GM18907 (cell line): ENCODE data around the gene ISG20L2.

Source experiments
- ATAC-seq: cut with Tn5 transposase; IDR thresholded peaks from one replicate; pipeline ENCODE4 v1.9.1; 2021; ENCODE audit warnings: mild to moderate bottlenecking, moderate library complexity; ENCODE audit not compliant: unreplicated experiment

Gene ISG20L2

DNA sequence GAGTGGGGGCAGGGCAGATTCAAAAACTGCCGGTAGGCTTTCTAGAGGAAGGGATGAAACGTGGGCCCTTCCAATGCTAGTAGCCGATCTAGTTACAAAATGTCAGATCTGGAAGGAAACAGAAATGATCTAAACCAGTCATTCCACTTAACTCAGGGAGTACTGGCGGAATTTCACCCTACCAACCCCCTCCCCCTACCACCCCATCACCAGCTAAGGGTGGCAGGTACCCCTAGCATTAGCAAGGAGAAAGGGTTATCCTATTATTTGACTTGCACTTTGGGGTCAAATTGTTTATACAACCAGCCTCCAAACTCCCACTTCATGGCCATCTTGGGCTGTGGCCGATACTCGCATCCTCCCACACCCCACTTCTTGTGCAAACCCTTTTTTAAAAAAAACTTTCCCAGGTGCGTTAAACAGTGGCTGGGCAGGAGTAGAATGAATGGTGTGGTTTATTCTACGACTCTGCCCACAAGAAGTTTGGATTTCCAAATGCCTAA lies 13.0 kb upstream of the ISG20L2 start:
- no peak for ATAC-seq

DNA sequence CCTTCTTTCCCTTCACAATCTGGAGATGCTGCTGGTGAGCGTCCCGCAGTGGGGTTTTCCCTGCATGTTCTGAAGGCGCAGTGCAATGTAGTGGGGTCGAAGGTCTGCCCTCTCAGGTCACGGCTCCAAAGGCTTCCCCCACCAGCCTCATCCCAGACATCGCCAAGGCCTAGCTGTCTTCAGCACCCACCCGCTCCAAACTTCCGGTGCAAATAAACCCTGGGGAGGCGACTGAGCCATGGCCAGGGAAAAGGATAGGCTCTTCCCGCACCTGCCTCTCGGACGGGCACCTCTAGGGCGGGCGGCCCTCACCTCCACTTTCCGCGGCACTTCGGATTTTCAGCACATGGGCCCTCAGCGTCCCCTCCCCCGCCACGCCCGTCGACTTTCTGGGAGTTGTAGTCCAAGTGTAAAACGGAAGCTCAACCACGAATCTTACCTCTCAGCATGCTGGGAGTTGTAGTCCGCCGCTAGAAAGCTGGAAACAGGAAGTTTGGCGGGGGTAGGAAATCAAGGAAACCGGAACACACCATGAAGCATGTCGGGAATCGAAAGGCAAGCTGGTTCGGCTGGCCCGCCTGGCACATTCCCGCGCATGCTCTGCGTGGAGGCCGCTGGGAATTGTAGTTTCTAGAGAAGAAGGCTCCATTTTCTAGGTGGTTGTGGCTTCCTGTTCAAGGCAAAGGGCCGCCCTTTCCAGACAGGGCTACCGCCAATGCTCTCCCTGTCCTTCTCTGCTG lies 12.3 kb upstream of the ISG20L2 start, which contains the start of gene MRPL24:
Gene MRPL24 (minus strand): TSS at position 348 of the 740 bp plus-strand sequence. CDS start 2,384 bp downstream, outside the sequence.
- peak; percentile 79 for ATAC-seq

GRCh38 chr1:156740237-156740740 lies 11.7 kb upstream of the ISG20L2 start:
- ATAC-seq = no peak

- no peak for ATAC-seq
Measured at GRCh38 chr1:156738916-156739315, 10.3 kb upstream of the ISG20L2 start.

DNA sequence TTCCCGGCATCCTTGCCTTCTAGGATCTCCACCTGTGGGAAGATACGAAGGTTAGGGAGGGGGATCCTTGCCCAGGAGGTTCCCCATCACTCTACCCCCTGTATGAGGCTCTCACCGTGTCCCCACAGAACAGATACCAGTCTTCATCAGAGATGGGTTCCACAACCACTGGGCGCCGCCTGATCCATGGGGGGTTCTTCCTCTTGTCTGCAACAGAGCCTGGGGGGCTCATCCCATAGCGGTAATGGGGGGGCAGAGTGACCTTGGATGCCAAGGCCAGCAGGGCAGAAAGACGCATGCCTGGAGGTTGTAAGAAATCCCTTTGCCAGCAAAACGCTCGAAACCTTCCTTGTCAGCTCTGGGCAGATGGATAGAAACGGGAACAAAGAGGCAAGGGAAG lies 9.8 kb upstream of the ISG20L2 start:
- no peak for ATAC-seq

DNA sequence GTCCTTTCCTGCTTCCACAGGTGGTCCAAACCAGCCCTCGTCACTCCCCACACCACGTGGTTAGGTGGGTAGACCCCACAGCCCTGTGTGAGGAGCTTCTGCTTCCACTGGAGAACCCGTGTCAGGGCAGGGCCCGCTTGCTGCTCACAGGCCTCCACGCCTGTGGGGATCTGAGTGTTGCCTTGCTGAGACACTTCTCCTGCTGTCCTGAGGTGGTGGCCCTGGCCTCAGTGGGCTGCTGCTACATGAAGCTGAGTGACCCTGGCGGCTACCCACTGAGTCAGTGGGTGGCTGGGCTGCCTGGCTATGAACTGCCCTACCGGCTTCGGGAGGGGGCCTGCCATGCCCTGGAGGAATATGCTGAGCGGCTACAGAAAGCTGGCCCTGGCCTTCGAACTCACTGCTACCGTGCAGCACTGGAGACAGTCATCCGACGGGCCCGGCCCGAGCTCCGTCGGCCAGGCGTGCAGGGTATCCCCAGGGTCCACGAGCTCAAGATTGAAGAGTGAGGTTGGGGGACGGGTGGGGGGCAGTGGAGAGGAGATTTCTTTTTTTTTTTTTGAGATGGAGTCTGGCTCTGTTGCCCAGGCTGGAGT lies 5.5 kb upstream of the ISG20L2 start:
- no peak for ATAC-seq

- ATAC-seq = peak; percentile 54
Measured at GRCh38 chr1:156727926-156728598, 504 bp downstream of the ISG20L2 start, which contains the start of gene METTL25B. Gene METTL25B, plus strand, starts transcription at chr1:156728469. Its CDS starts 636 bp downstream, at chr1:156729105.

DNA sequence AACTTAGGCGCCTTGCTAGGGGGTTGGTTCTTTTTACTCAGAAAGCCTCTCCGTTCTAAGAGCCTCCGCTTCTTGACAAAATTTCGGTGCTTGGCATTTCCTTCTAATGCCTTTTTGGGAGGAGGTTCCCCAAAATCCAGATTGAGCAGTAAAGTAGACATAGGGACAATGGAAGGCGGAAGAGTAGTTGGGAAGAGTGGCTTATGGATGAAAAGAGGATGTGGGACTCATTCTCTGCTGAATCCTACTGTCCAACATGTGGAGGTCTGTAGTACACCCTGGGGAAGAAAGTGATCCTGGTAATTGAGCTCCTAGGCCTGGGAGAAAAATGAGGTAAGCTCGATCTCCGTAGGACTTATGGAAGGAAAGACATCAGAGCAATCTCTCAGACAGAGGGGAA lies 1.1 kb downstream of the ISG20L2 start:
- ATAC-seq = no peak

DNA sequence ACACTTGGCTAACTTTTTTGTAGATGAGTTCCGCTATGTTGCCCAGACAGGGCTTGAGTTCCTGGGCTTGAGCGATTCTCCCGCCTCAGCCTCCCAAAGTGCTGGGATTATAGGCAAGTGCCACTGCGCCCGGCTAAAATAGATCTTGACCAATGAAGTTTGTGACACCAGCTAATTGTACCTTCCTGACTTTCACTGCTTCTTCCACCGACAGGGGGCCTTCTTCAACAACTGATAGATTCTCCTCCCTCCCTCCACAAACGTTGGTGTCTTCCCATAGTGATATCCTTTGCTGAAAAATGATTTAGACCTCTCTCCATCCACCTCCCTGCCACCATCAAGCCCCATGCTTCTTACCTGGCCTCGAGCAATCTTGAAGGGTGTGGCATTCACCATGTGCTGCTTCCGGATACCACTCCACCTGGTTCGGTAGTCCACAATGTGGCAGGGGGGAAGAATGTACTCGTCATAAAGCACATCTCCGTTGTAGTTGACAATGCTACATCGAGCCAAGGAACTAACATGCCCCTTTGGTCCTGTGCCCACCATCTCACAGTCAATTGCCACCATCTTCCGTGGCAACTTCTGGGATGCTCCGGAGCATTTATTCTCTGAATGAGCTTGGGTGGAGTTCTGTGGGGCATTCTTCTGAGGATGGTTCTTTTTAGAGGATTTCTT lies 1.9 kb downstream of the ISG20L2 start:
- ATAC-seq = no peak

DNA sequence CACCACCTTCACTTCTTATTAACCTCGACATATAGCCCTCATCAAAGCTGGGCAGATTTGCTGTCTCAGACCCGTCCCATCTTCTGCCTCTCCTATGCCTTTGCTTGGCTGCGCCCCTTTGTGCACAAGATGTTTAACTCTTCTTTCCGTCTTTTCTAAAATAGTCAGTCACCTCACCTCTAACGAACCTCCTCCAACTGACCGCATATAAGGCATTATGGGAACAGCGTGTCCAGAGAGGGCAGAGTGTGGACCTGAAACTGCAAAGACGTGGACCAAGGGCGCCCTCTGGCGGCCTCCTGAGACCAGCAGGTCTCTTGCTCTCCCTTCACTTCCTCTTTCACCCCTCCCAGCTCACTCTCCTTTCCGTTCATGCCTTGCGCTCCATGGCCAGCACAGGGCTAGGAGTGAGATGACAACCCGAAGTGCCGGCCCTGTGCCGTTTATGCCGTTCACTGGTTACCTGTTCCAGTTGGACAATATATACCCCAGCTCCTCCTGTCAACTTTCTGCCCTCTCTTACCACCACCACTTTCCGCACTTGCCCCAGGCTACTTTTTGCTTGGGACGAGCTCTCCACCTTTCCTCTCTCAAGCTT lies 2.8 kb downstream of the ISG20L2 start:
- peak; percentile 31 for ATAC-seq

GRCh38 chr1:156721535-156721934 lies 7.0 kb downstream of the ISG20L2 start:
- ATAC-seq = no peak

DNA sequence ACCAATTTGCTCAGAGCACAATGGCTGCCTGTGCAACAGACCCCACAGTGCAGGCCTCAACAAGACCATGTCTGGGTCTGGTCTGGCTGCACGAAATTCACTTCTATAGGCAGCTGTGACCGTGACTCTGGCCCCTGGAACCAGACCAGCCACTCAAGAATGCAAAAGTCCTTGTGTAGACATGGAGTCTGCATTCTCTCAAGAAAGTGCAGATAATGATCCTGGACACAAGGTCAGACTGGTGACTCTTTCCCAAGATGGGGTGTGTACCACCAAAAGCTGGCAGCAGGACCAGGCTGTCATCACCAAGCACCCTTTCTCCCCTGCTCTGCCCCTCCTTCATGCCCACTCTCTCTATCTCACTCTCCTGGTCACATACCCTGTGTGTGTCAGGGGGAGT lies 7.4 kb downstream of the ISG20L2 start:
- no peak for ATAC-seq

GRCh38 chr1:156717351-156717750 lies 11.2 kb downstream of the ISG20L2 start:
- no peak for ATAC-seq

DNA sequence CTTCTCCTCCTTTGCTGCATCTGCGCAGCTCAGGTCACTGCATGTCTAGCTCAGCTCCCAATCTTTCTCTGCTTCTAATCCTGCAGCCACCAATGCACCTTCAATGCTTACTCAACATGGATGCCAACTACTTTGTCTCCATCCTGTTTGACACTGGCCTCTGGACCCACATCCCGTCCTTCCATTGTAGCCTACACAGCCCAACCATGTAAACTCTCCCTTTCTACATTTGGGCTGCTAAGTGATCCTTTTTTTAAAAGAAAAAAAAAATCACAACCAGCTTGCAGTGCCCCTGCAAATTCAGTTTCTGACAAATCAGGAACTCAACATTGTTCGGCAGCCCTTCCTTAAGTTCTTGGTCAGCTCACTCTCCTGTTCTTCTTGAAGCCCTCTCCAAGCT lies 13.7 kb downstream of the ISG20L2 start:
- no peak for ATAC-seq

GRCh38 chr1:156712626-156713025 lies 15.9 kb downstream of the ISG20L2 start:
- ATAC-seq = no peak

GRCh38 chr1:156711011-156711817 lies 17.4 kb downstream of the ISG20L2 start:
- no peak for ATAC-seq

DNA sequence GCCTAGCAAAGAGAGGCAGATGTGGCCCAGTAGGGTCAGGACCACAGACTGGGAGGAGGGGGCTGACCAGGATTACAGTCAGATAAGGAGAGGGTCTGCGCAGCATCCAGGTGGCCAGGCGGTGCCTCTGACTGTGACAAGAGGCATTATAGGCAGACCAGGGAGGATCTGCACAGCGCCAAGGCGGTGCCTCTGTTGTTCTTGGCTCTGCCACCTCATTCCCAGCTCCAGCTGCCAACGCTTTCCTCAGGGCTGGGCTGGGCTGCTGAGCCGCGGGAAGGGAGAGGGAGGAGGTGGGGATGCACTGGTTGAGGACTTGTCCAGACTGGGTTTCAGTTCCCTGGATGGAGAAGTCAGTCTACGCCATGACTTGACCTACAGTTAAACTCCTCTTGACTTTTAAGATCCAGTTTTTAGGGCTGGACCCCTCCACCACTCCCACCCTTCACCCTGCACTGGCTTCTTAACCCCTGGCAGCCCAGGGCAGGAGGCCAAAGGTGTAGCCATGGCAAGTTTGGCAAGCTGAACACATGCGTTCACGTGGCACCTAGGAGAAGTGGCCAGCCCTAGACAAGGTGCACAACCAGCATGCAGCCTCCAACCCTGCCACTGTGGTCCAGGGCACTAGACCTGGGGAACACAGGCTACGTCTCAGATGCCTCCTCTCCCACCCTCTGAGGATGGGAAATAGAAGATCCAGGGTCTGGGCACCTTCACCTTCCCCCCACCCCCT lies 18.6 kb downstream of the ISG20L2 start:
- no peak for ATAC-seq

DNA sequence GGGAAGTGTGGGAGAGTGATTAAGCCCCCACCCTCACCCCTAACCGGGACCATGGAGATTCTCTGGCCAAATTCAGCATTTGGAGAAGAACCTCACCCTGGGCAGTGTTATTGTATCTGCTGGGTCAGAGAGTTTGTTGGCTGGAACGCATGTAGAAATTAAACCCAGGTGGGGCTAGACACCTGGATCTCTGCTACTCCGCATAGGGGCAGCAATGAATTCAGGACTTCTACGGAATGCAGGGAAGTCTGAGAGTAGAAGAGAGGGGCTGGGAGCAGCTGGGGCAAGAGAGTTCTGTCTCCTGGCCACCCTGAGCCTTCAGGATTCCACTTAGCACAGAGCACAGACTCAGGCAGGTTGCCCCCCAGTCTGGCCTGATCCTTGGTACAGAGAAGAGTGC lies 19.5 kb downstream of the ISG20L2 start:
- ATAC-seq = no peak

GRCh38 chr1:156708218-156708661 lies 20.3 kb downstream of the ISG20L2 start:
- ATAC-seq = no peak
